SU-DHL-6 (cell line): ENCODE results near the gene ANXA3.

Source experiments
- H2AFZ ChIP-seq: fragments of 200-600 bp; sonication (generic); 2 replicates; pipeline ENCODE4 v1.6.1; 2014; ENCODE audit warnings: low read depth, mild to moderate bottlenecking, moderate library complexity, mixed read lengths, antibody characterized with exemption, low read length; ENCODE audit not compliant: severe bottlenecking
- H3F3A ChIP-seq: fragments of 200-600 bp; shearing (Covaris generic); 2 replicates; pipeline ENCODE4 v1.6.0; 2016; ENCODE audit warnings: antibody characterized with exemption, mild to moderate bottlenecking; ENCODE audit not compliant: insufficient read depth
- H3K27ac ChIP-seq: fragments of 200-600 bp; sonication (generic); 2 replicates; pipeline ENCODE4 v1.5.1; 2016; ENCODE audit warnings: low read depth, mild to moderate bottlenecking, low read length, moderate library complexity, mixed read lengths
- H3K27me3 ChIP-seq: fragments of 200-600 bp; sonication (generic), shearing (Covaris generic); 2 replicates; pipeline ENCODE4 v1.6.0; 2014; ENCODE audit warnings: mild to moderate bottlenecking, low read length
- H3K36me3 ChIP-seq: fragments of 200-600 bp; sonication (generic); 2 replicates; pipeline ENCODE4 v1.6.1; 2014; ENCODE audit warnings: mild to moderate bottlenecking, low read length, mixed read lengths
- H3K4me2 ChIP-seq: fragments of 300-600, 200-600 bp; shearing (Covaris generic), sonication (generic); 2 replicates; pipeline ENCODE4 v1.6.0; 2014; ENCODE audit warnings: low read length, low read depth, mild to moderate bottlenecking; ENCODE audit not compliant: poor library complexity, severe bottlenecking
- H3K4me3 ChIP-seq: fragments of 200-600 bp; sonication (generic); 2 replicates; pipeline ENCODE4 v1.5.1; 2014; ENCODE audit warnings: antibody characterized with exemption, low read length, mild to moderate bottlenecking, mixed read lengths; ENCODE audit not compliant: insufficient read depth, poor library complexity, severe bottlenecking
- H3K79me2 ChIP-seq: fragments of 200-600 bp; sonication (generic); 2 replicates; pipeline ENCODE4 v1.6.1; 2014; ENCODE audit warnings: mild to moderate bottlenecking, low read length, moderate library complexity; ENCODE audit not compliant: insufficient read depth
- H3K9ac ChIP-seq: fragments of 200-600 bp; sonication (generic); 2 replicates; pipeline ENCODE4 v1.7.0; 2014; ENCODE audit warnings: mild to moderate bottlenecking, low read length
- H3K9me2 ChIP-seq: fragments of 200-600 bp; sonication (generic); replicated peaks from 2 replicates; pipeline ENCODE4 v1.6.1; 2014; ENCODE audit warnings: low read length; ENCODE audit not compliant: insufficient read depth
- H3K9me3 ChIP-seq: fragments of 200-600 bp; sonication (generic); 2 replicates; pipeline ENCODE4 v1.6.1; 2014; ENCODE audit warnings: low read length, mixed read lengths; ENCODE audit not compliant: insufficient read depth
- H4K20me1 ChIP-seq: fragments of 200-600 bp; sonication (generic); 2 replicates; pipeline ENCODE4 v1.6.1; 2014; ENCODE audit warnings: low read depth, mild to moderate bottlenecking, antibody characterized with exemption, low read length, moderate library complexity, mixed read lengths
- CTCF ChIP-seq: fragments of 200-600 bp; sonication (generic); IDR thresholded peaks from one replicate; pipeline ENCODE4 v1.5.1; 2017; ENCODE audit warnings: antibody characterized with exemption, mild to moderate bottlenecking, low read length, moderate library complexity; ENCODE audit not compliant: insufficient read depth, poor library complexity, severe bottlenecking
- EZH2phosphoT487 ChIP-seq: fragments of 200-600 bp; sonication (generic), shearing (Covaris generic); conservative IDR thresholded peaks from 2 replicates; pipeline ENCODE4 v1.6.1; 2018; ENCODE audit warnings: mild to moderate bottlenecking, antibody characterized with exemption, low read length, moderate library complexity, mixed read lengths

The ANXA3 gene

GRCh38 chr4:78599147-78599546, 47.6 kb downstream of the ANXA3 start:
- Histone ChIP-seq H3K9me3 (no peaks in the 10 kb centered on the region), H4K20me1 (no peaks in the 10 kb centered on the region), H3K9ac (no peak overlapping the region), H3K27ac (no peak overlapping the region), H3K9me2 (no peaks in the 10 kb centered on the region), H3K27me3 (no peaks in the 10 kb centered on the region), H3K4me3 (no peak overlapping the region), H3K79me2 (no peaks in the 10 kb centered on the region), H3F3A (no peaks in the 10 kb centered on the region), H3K4me2 (no peak overlapping the region), H2AFZ (no peak overlapping the region), H3K36me3 (no peaks in the 10 kb centered on the region)
- TF ChIP-seq CTCF, result no peak
- TF ChIP-seq EZH2phosphoT487, result no peak

GRCh38 chr4:78599931-78600375, 48.4 kb downstream of the ANXA3 start:
- no peak overlapping the region for H3K27ac ChIP-seq
- TF ChIP-seq EZH2phosphoT487 (no peak), CTCF (no peak)
- no peak overlapping the region for H3K9ac ChIP-seq
- no peaks in the 10 kb centered on the region for H3K9me3 ChIP-seq
- no peak overlapping the region for H3K4me2 ChIP-seq
- no peaks in the 10 kb centered on the region for H3K79me2 ChIP-seq
- H3K4me3 ChIP-seq, result no peak overlapping the region
- H3F3A ChIP-seq, result no peaks in the 10 kb centered on the region
- no peaks in the 10 kb centered on the region for H3K9me2 ChIP-seq
- H4K20me1 ChIP-seq, result no peaks in the 10 kb centered on the region
- no peak overlapping the region for H2AFZ ChIP-seq
- H3K36me3 ChIP-seq, result no peaks in the 10 kb centered on the region
- no peaks in the 10 kb centered on the region for H3K27me3 ChIP-seq

GRCh38 chr4:78601013-78601412, 49.4 kb downstream of the ANXA3 start:
- H3K36me3 ChIP-seq, result no peaks in the 10 kb centered on the region
- no peak overlapping the region for H3K27ac ChIP-seq
- no peak overlapping the region for H3K4me3 ChIP-seq
- no peak overlapping the region for H3K9ac ChIP-seq
- no peak for TF ChIP-seq EZH2phosphoT487
- no peaks in the 10 kb centered on the region for H3F3A ChIP-seq
- no peaks in the 10 kb centered on the region for H3K9me2 ChIP-seq
- H3K79me2 ChIP-seq, result no peaks in the 10 kb centered on the region
- H2AFZ ChIP-seq, result no peak overlapping the region
- H3K4me2 ChIP-seq, result no peak overlapping the region
- no peaks in the 10 kb centered on the region for H3K27me3 ChIP-seq
- no peaks in the 10 kb centered on the region for H3K9me3 ChIP-seq
- H4K20me1 ChIP-seq, result no peaks in the 10 kb centered on the region

GRCh38 chr4:78602334-78602733, 50.8 kb downstream of the ANXA3 start:
- Histone ChIP-seq H3K27me3 (no peaks in the 10 kb centered on the region), H3K4me2 (no peak overlapping the region), H3K9ac (no peak overlapping the region), H3K36me3 (no peaks in the 10 kb centered on the region), H4K20me1 (no peaks in the 10 kb centered on the region), H3K9me3 (no peaks in the 10 kb centered on the region), H3K4me3 (no peak overlapping the region), H3K27ac (no peak overlapping the region), H3F3A (no peaks in the 10 kb centered on the region), H3K79me2 (no peaks in the 10 kb centered on the region), H2AFZ (no peak overlapping the region), H3K9me2 (no peaks in the 10 kb centered on the region)
- TF ChIP-seq EZH2phosphoT487 (no peak), CTCF (no peak)
